Fibroblast of the conjunctiva (primary cell): Measurements from ENCODE around the gene MBD2.
"Not testable (repeated sequence)": the region's sequence is repeated elsewhere in the genome, so short reads cannot be mapped to it uniquely, and the experiment has no call there.

Experiments
- DNase-seq: peaks from one replicate; pipeline ENCODE4 v3.0.0-alpha.2; 2010; ENCODE audit warnings: low read depth

The MBD2 gene

DNA sequence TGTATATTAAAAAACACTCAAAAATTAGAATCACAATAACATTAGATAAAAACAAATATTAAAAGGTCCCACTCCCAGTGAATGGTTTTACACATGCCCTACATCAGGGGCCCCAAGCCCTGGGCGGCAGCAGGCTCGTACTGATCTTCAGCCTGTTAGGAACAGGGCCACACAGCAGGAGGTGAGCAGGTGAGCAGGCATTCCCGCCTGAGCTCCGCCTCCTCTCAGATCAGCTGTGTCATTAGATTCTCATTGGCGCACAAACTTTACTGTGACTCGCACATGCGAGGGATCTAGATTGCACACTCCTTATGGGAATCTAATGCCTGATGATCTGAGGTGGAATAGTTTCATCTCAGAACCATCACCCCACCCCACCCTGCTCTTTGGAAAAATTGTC is 74.2 kb downstream of the MBD2 start:
- no peak for DNase-seq

DNA sequence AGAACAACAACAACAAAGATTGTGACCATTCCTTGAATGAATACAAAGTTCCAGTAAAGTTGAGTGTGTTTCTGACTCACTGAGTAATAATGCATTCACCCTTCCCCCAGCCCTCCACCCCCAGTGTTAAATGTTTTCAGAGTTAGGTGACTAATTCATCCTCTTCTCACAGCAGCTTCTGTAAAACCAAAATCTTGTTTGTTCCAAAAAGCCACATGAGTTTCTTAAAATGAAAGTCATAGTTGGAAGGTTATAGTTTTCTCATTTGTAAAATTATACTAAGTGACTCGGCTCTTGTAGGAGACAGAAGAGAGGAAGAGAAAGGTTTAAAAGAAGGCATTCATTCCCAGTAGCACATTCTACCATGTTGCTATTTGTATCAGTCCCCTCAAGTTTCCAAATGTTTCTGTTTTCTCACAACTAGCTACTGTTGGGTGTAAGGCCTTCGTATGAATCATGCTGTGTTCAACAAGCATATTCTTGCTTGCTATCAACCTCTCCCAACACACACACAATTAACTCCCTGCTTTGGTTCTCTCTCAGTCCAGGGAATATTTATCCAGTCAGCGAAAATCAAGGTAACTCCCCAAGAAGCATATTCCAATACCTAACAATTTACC is 75.3 kb downstream of the MBD2 start:
- peak; percentile 78 for DNase-seq

DNA sequence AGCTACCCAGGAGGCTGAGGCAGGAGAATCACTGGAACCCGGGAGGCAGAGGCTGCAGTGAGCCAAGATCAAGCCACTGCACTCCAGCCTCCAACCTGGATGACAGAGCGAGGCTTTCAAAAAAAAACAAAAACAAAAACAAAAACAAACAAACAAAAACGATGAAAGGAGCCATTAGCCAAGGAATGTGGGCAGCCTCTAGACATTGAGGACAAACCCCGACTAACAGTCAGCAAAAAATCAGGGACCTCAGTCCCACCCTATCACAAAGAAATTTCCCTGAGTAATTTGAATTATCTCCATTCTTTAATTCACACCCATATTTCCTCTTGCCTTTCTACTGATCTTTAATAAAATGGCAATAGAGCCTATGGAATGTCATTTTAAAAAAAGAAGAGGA is 75.8 kb downstream of the MBD2 start:
- no peak for DNase-seq

DNA sequence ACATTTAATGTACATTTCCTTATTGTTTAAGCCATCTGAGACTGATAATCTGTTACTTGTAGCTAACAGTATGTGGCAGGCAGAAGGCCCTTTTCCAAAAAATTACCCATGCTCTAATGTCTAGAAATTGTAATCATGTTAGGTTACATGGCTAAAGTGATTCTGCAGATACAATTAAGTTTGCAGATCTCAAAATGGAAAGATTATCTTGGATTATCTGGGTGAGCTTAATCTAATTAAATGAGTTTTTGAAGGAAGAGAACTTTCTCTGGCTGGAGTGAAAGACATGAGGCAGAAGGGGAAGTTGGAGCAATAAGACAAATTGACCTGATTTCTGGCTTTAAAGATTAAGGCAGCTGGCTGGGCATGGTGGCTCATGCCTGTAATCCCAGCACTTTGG is 76.3 kb downstream of the MBD2 start:
- no peak for DNase-seq

DNA sequence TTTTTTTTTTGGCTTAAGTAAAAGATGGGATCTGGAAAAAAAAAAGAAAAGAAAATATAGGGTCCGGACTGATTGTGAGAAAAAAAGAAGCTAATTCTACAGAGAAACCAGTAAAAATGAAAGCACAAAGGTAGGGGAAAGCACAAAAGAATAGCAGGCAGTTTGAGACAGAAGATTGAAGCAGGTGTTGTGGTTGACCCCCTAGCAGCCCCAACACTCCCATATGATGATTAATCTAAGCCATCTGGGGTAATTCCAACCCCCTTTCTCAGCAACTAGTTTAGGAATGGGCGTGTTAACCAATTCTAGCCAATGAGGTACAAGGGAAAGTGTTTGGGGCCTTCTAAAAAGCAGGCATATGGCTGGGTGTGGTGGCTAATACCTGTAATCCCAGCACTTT is 77.0 kb downstream of the MBD2 start:
- no peak for DNase-seq

DNA sequence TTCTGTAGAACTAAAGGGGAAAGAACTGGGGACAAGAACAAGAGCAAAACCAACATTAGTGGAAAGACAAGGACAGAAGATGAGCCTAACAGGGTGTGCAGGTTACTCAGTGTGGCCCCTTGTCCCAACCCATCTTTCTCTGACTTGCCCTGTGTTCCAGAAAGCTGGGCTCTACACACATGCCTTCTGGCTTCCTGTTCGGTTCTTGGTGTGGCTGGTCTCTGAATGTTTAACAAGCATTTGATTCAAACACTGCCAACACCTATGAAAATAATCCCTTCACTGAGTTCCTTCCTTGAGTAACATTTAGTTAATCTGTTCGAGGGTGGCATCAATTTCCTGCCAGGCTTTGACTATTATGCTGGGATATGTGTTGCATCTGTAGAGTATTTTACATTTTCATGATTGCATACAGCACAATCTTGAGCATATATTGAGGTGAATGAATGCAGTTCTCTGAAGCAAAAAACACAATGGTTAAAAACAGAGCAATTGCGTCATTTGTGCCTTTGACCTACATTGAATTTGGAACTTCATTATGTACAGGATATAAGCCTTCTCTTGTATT is 83.3 kb downstream of the MBD2 start:
- no peak for DNase-seq

DNA sequence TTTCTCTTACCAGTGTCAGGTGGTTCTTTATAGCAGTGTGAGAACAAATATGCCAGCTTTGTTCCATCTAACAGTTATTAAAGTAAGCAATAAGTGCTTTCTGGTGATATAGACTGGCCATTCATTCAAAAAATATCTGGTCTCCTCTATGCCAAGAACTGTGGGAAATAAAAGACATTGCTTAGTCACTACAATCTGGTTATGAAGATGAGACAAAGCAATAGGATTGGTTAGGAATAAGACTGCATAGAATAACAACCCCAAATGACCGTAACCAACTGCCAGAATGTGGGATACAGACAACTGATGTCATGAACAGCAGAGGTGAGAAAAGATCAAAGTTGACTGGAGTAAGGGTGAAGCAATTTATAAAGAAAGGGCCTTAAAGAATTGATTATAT is 83.8 kb downstream of the MBD2 start:
- DNase-seq, result no peak

DNA sequence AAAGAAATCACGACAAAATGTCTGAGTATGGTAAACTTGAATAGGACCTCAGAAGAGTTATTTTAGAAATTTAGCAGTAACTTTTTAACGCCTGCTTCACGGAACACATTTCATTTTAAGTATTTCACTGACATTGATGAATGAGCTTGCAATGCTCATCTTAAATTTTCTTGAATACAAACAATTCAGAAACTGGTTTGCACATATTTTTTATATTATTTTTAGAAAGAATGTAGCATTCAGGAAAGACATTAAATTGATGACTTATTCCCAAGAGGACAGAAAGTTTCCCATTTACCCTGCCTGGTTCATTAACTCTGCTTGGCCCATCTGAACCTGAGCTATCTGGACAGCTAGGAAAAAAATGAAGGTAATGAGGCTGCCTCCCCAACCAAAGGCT is 89.3 kb downstream of the MBD2 start:
- DNase-seq, result no peak

DNA sequence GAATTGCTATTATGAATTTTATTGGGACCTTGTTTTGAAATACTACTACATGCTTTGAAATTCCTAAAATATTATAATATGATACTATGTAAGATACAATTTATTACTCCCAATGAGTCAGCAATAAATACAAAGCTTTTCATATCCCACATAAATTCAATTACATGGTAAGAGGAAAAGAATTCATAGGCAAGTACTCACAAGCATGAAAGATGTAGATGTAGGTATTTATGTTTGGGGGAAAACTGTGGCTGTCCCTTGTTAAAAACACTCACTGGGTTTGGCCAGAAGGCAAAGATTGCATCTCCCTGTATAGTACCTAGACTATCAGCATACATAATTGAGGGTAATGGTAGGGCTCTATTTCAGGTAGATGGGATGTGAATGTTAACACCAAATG is 90.4 kb downstream of the MBD2 start:
- DNase-seq, result no peak

DNA sequence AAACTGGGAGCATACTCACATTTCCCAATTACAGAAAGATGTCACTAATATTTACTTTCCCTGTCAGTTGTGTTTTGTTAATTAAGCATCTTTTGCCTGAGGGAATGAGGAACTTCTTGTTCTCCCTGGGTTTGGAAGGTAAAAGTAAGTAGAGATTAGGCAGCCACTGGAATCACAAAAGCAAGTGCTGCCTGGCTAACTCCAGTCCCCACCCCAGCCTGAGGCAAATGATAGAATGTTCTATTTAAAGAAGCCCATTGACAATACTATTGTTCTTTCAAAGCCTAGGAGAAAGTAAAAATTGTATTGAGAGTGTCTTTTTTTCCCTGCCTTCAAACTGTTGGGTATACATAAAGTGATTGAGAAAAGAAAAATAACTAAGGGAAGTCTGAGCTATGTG is 93.8 kb downstream of the MBD2 start:
- DNase-seq, result no peak

DNA sequence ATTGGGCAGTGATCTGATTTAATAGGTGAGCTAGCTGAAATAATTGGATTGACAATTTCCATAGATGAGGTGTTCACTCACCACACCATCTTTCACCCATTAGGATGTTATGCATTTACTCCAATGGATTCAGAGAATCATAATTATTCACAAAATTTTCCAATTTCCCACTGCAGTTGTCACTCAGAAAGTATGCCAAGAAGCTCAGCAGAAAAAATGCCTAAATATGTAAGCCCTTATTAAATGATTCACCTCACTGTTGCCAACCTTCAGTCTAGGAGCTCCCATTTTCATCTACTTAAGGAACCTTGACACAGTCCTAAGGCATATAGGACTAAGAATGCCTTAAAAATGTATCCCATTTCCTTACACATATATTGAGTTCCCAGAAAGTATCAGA is 94.3 kb downstream of the MBD2 start:
- no peak for DNase-seq

DNA sequence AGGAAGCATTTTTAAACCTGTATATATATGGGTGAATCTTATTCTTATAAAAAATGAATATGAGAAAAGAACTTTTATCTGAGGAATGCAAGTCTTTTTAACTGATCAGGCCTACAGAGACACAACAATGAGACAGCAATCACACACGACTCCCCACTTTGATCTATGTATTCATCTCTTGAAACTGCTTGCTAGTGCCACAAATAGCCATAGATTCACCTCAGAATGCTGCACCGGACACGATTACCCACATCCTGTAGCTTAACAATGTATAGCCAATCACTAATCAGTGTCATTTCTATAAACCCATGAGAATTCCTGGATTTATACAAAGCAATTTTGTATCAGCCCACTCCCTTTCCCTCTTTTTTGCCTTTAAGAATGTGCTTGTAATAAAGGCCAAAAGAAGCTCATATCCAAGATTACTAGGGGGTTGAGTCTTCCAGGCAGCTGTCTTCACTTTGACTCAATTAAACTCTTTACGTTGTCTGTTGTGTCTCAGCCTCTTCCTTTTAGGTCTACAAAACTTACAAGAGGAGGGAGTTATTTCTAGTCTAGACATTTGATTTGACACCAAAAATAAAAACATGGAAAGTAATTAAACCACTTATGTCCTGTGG is 94.9 kb downstream of the MBD2 start:
- DNase-seq, result no peak

DNA sequence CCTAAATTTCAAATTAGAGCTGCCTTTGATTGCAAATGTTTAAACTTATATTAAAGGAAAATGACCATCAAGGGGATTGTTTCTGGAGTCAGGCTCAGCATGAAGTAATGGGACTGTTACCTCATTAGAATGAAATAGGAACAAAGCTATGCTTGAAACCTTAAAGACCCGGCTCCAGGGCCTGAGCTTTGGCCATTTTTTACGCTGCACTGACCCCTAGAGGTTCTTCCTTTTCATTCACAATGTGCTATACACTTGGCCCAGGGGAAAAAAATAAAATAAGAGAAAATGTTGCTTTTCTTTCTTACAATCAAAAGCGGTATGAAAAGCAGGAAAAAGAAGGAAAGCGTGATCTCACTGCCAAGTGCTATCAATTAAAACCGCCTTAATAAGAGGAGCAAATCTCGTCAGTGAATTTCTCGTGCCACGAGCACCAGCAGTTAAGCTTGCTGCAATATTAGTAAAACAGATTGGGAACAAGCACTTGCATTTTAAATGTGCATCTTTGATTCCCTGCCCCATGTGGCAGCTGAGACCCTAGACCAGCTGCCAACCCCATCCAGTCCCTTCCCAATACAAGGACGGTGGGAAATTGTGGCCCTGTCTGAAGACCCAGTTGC is 96.6 kb downstream of the MBD2 start:
- DNase-seq, result peak; percentile 49

DNA sequence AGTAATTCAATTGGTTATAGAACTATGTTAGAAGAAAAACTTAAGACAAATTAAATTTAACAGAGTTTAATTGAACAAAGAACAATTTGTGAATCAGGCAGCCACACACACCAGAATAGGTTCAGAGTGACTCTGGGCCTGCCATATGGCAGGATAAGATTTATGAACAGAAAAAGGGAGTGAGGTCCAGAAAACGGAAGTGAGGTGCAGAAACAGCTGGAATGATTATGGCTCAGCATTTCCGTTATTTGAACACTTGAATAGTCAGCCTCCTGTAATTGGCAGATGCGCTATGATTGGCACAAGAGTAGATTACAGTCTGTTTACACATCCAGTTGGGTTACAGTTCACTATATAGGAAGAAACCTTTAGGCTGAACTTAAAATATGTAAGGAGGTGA is 99.0 kb downstream of the MBD2 start:
- DNase-seq, result no peak

DNA sequence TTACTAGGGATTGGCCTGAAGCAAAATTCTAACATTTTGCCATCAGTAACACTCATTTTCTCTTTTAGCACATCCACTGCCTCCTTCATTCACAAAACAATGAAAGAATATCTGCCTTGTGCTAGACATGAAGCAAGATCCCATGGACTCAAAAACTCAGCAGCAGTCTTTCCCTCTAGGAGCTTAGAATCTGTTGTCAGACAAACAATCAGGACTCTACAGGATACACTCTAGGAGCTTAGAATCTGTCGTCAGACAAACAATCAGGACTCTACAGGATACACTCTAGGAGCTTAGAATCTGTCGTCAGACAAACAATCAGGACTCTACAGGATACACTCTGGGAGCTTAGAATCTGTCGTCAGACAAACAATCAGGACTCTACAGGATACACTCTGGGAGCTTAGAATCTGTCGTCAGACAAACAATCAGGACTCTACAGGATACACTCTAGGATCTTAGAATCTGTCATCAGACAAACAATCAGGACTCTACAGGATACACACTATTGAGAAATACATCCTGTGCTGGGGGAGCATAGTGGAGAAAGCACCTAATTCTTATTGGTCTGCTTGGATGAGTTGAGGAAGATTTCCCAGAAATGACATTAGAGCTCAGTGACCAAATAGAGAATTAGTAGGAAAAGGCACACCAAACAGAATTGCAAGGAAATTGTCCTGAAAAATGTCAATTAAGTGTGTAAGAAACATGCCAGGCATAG is 100.6 kb downstream of the MBD2 start:
- DNase-seq, result not testable (repeated sequence)

DNA sequence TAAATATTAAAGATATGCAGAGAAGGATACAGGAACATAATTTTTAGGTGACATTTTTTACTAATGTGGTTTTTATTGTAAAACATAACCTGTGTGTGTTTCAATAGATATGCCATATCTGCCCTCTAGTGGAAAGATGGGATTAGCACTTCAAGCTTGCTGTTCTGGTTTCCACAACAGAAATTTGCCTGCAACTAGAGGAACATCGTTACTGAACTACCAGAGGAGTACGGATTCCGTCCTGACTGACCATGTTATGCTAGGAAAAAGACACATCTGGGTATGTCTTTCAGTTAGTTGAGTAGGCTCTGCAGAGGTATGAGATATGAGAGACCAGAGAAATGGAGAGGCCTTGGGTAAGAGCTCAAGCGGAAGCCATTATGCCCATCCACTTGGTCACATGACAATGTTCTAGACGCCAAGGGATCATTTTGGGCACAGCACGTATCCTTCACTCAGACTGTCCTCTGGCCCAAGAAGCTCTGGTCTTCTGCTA is 104.9 kb downstream of the MBD2 start:
- DNase-seq, result peak; percentile 71

DNA sequence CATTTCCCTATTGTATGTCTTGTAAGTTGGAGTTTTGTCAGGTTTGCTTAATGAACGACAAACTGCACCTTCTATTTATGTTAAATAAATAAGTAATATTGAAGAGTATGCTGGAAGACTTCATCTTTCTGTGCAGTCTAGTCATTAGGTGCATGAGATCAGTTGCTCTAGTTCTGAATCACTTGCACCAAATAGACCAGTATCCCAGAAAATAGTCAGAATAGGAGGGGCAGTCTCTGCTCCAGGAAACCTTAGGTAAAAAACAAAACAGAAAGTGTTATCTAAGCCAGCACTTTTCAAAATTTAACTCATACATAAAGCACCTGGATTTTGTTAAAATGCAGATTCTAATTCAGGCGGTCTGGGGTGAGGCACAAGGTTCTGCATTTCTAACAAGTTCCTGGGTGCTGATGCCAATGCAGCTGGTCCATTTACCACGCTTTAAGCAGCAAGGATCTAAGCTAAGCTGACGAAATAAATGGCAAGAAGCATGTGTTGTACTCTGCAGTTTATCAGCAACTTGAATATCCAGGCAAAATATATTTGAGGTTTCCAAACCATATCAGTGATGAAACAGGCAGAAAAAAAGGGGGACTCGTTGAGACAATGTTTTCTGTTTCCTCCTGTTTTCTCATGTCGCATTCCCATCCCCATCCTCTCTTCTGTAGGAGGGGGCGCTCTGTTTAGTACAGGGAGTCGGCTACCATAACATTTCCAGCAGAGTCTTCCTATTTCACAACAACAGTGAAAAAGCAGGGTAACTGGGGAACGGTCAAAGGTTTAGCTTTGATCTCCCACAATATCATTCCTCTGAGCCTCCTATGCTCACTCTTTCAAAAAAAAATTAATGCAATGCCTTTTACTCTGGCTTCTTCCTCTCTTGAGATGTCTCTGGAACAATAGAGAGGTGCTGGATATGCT is 106.4 kb downstream of the MBD2 start:
- DNase-seq, result peak; percentile 85

DNA sequence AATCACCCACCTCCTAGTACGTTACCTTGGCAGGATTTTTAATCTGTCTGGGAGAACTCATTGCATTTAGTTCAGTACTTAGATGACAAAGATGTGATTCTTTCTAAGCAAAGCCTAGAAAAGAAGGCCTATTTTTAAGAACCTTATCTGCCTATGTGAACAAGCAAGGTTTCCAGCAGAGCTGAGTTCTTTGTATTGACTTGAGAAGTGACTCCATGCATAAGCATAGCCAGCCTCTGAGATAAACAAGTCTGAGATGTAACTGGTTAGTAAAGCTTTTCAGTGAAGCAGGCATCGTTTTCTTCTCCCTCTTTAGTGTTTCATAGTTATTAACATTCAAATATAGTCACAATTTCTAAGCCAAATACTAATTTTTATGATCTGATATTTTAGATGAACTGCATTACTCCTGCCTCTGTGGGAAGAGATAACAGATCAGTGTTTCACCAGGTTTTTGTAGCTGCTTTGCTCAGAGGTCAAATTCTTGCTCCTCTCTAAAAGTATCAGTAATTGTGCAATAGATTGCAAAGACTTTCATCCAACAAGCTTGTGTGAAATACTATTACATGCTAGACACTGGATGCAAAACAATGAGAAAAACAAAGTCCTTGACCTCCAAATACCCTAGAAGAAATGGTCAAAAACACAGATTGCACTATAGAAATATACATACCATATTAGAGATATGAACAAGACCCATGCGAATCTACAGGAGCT is 107.8 kb downstream of the MBD2 start:
- no peak for DNase-seq

DNA sequence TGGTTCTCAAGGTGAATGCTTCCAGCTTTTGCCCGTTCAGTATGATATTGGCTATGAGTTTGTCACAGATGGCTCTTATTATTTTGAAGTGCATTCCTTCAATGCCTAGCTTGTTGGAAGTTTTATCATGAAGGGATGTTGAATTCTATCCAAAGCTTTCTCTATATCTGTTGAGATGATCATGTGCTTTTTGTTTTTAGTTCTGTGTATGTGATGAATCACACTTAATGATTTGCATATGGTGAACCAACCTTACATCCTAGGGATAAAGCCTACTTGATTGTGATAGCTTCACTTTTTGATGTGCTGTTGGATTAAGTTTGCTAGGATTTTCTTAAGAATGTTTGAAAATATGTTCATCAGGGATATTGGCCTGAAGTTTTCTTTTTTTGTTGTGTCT is 112.1 kb downstream of the MBD2 start:
- peak; percentile 85 for DNase-seq

DNA sequence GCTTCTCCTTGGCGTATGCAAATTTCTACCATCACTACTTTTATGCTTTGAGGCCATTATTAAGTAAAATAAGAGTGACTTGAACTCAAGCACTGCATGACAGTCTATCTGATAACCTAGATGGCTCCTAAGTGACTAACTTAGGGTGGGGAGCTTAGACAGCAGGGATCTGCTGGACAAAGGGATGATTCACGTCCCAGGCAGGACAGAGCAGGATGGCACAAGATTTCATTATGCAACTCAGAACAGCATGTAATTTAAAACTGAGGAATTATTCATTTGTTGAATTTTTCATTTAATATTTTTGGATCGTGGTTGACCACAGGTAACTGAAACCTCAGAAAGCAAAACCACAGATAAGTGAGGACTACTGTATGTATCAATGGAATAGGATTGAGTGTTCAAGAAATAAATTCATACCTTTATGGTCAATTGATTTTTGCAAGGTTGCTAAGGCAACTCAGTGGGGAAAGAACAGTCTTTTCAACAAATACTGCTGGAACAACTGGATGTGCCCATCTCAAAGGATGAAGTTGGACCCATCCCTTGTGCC is 115.3 kb downstream of the MBD2 start:
- DNase-seq, result no peak

DNA sequence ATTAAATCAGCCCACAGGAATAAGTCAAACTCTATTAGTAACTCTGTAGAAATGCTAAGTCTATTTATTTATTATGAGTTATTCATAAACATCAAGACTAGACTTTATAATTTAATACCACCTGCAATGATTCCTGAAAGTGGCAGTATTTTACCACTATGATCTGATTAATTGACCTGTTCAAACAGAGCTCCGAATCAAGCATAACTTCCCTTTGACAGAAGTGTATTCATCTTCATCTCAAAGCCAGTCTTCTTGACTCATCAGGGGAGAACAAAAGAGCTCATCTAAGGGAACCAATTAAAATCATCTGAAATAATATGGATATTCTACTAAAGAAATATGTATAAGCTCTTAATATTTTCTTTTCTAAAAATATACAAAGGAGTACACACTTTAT is 122.3 kb downstream of the MBD2 start:
- DNase-seq, result no peak
